HEK293 (cell line): ENCODE data around the gene TRIM73.
"Not testable (repeated sequence)": the region's sequence is repeated elsewhere in the genome, so short reads cannot be mapped to it uniquely, and the experiment has no call there.

Experiments used
- SP7 ChIP-seq: fragments of 450-650 bp; formaldehyde crosslinking; IDR thresholded peaks from 2 replicates; pipeline ENCODE4 v1.5.1; 2016; ENCODE audit warnings: missing biosample characterization, missing genetic modification characterization
- ZFP37 ChIP-seq: fragments of 450-650 bp; formaldehyde crosslinking; IDR thresholded peaks from 2 replicates; pipeline ENCODE4 v1.5.1; 2016; ENCODE audit warnings: missing biosample characterization, missing genetic modification characterization
- ZNF311 ChIP-seq: fragments of 450-650 bp; formaldehyde crosslinking; IDR thresholded peaks from 2 replicates; pipeline ENCODE4 v1.5.1; 2017; ENCODE audit warnings: missing biosample characterization, missing genetic modification characterization, borderline replicate concordance
- TF ChIP-seq, protein P1 (sequence below): fragments of 450-650 bp; formaldehyde crosslinking; IDR thresholded peaks from 2 replicates; pipeline ENCODE4 v1.5.1; 2016; ENCODE audit warnings: missing biosample characterization, missing genetic modification characterization
- TF ChIP-seq, protein P2 (sequence below): fragments of 450-650 bp; formaldehyde crosslinking; IDR thresholded peaks from 2 replicates; pipeline ENCODE4 v1.5.1; 2016; ENCODE audit warnings: missing biosample characterization, missing genetic modification characterization, low read depth
- TF ChIP-seq, protein P3 (sequence below): fragments of 450-650 bp; formaldehyde crosslinking; IDR thresholded peaks from 2 replicates; pipeline ENCODE4 v1.5.1; 2016; ENCODE audit warnings: missing biosample characterization, missing genetic modification characterization

DNA sequence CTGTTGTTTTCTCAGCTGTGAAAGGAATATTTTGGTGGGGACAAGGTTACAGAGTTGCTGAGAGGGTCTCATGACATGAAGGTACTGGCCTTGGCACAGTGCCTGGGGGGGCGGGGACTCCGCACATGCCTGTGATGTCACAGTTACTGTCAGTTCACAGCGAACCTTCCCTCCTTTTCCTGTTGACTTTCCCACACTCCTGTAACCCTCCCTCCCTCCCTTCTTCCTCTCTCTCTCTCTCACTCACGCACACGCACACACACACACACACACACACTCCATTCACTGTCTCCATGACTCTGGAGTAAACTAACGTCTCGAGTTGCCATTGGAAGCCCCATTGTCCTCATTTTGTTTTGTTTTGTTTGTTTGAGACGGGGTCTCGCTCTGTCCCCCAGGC lies 28.1 kb upstream of the TRIM73 start:
- TF ChIP-seq ZFP37, ZNF311, SP7 (tag by site-specific recombination): not testable (repeated sequence)
- TF ChIP-seq, protein P1, sequence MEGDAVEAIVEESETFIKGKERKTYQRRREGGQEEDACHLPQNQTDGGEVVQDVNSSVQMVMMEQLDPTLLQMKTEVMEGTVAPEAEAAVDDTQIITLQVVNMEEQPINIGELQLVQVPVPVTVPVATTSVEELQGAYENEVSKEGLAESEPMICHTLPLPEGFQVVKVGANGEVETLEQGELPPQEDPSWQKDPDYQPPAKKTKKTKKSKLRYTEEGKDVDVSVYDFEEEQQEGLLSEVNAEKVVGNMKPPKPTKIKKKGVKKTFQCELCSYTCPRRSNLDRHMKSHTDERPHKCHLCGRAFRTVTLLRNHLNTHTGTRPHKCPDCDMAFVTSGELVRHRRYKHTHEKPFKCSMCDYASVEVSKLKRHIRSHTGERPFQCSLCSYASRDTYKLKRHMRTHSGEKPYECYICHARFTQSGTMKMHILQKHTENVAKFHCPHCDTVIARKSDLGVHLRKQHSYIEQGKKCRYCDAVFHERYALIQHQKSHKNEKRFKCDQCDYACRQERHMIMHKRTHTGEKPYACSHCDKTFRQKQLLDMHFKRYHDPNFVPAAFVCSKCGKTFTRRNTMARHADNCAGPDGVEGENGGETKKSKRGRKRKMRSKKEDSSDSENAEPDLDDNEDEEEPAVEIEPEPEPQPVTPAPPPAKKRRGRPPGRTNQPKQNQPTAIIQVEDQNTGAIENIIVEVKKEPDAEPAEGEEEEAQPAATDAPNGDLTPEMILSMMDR (tag by site-specific recombination) = not testable (repeated sequence)
- TF ChIP-seq, protein P2, sequence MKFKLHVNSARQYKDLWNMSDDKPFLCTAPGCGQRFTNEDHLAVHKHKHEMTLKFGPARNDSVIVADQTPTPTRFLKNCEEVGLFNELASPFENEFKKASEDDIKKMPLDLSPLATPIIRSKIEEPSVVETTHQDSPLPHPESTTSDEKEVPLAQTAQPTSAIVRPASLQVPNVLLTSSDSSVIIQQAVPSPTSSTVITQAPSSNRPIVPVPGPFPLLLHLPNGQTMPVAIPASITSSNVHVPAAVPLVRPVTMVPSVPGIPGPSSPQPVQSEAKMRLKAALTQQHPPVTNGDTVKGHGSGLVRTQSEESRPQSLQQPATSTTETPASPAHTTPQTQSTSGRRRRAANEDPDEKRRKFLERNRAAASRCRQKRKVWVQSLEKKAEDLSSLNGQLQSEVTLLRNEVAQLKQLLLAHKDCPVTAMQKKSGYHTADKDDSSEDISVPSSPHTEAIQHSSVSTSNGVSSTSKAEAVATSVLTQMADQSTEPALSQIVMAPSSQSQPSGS = not testable (repeated sequence)
- TF ChIP-seq, protein P3, sequence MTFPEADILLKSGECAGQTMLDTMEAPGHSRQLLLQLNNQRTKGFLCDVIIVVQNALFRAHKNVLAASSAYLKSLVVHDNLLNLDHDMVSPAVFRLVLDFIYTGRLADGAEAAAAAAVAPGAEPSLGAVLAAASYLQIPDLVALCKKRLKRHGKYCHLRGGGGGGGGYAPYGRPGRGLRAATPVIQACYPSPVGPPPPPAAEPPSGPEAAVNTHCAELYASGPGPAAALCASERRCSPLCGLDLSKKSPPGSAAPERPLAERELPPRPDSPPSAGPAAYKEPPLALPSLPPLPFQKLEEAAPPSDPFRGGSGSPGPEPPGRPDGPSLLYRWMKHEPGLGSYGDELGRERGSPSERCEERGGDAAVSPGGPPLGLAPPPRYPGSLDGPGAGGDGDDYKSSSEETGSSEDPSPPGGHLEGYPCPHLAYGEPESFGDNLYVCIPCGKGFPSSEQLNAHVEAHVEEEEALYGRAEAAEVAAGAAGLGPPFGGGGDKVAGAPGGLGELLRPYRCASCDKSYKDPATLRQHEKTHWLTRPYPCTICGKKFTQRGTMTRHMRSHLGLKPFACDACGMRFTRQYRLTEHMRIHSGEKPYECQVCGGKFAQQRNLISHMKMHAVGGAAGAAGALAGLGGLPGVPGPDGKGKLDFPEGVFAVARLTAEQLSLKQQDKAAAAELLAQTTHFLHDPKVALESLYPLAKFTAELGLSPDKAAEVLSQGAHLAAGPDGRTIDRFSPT (tag by site-specific recombination) = not testable (repeated sequence)
